WERI-Rb-1 (cell line): ENCODE data around the gene INSYN1.
A peak's percentile ranks its signal among the peaks of the same experiment; 100 is the strongest.
"Not testable (repeated sequence)": the region's sequence is repeated elsewhere in the genome, so short reads cannot be mapped to it uniquely, and the experiment has no call there.

Experiments
- DNase-seq: peaks from one replicate; pipeline ENCODE4 v3.0.0-alpha.2; 2020
- H3K27ac ChIP-seq: fragments of 250-450 bp; sonication (Bioruptor Pico); 2 replicates; pipeline ENCODE4 v1.5.1; 2020; ENCODE audit warnings: mild to moderate bottlenecking, moderate library complexity
- H3K27me3 ChIP-seq: fragments of 250-450 bp; sonication (Bioruptor Pico); 2 replicates; pipeline ENCODE4 v1.5.1; 2021; ENCODE audit warnings: mild to moderate bottlenecking, low read depth, moderate library complexity; ENCODE audit not compliant: insufficient read depth, severe bottlenecking
- H3K36me3 ChIP-seq: fragments of 250-450 bp; sonication (Bioruptor Pico); 2 replicates; pipeline ENCODE4 v1.5.1; 2020; ENCODE audit warnings: mild to moderate bottlenecking, moderate library complexity
- H3K4me3 ChIP-seq: 2 replicates; pipeline ENCODE4 v1.5.1; 2011; ENCODE audit warnings: low read depth, mild to moderate bottlenecking, control low read depth, low read length
- H3K9me3 ChIP-seq: fragments of 250-450 bp; sonication (Bioruptor Pico); 2 replicates; pipeline ENCODE4 v1.5.1; 2021; ENCODE audit warnings: mild to moderate bottlenecking, moderate library complexity; ENCODE audit not compliant: severe bottlenecking
- CTCF ChIP-seq: IDR thresholded peaks from 2 replicates; pipeline ENCODE4 v1.5.1; 2011; ENCODE audit warnings: low read depth, mild to moderate bottlenecking, control low read depth, inconsistent platforms, low read length

INSYN1 gene

GRCh38 chr15:73786538-73786937 lies 33.4 kb upstream of the INSYN1 start:
- no peak overlapping the region for H3K4me3 ChIP-seq
- H3K36me3 ChIP-seq: no peaks in the 10 kb centered on the region
- no peaks in the 10 kb centered on the region for H3K9me3 ChIP-seq
- H3K27me3 ChIP-seq: no peaks in the 10 kb centered on the region
- no peak overlapping the region for H3K27ac ChIP-seq
- DNase-seq: no peak
- no peak for TF ChIP-seq CTCF

- not testable (repeated sequence) for H3K4me3 ChIP-seq, H3K27ac ChIP-seq, H3K27me3 ChIP-seq, DNase-seq, H3K36me3 ChIP-seq, H3K9me3 ChIP-seq
Measured at GRCh38 chr15:73785256-73786014, 32.3 kb upstream of the INSYN1 start.

GRCh38 chr15:73784291-73784690 lies 31.1 kb upstream of the INSYN1 start:
- DNase-seq: no peak
- no peaks in the 10 kb centered on the region for H3K9me3 ChIP-seq
- no peak overlapping the region for H3K27ac ChIP-seq

GRCh38 chr15:73782344-73782959 lies 29.3 kb upstream of the INSYN1 start:
- DNase-seq: peak; percentile 25
- no peaks in the 10 kb centered on the region for H3K27me3 ChIP-seq

More at GRCh38 chr15:73784291-73784690, 31.1 kb upstream of the INSYN1 start:
- Histone ChIP-seq H3K4me3 (no peak overlapping the region), H3K27me3 (no peaks in the 10 kb centered on the region), H3K36me3 (no peaks in the 10 kb centered on the region)
- no peak for TF ChIP-seq CTCF

GRCh38 chr15:73781038-73781925 lies 28.1 kb upstream of the INSYN1 start:
- Histone ChIP-seq H3K36me3 (no peaks in the 10 kb centered on the region), H3K9me3 (no peaks in the 10 kb centered on the region), H3K4me3 (no peak overlapping the region), H3K27ac (no peak overlapping the region), H3K27me3 (no peaks in the 10 kb centered on the region)
- TF ChIP-seq CTCF: peak; percentile 69
- peak; percentile 45 for DNase-seq

More at GRCh38 chr15:73782344-73782959, 29.3 kb upstream of the INSYN1 start:
- no peak overlapping the region for H3K4me3 ChIP-seq
- no peak for TF ChIP-seq CTCF
- no peak overlapping the region for H3K27ac ChIP-seq
- H3K9me3 ChIP-seq: no peaks in the 10 kb centered on the region
- H3K36me3 ChIP-seq: no peaks in the 10 kb centered on the region

- Histone ChIP-seq H3K9me3 (no peaks in the 10 kb centered on the region), H3K27ac (no peak overlapping the region), H3K27me3 (no peaks in the 10 kb centered on the region), H3K36me3 (no peaks in the 10 kb centered on the region), H3K4me3 (no peak overlapping the region)
- TF ChIP-seq CTCF: no peak
- no peak for DNase-seq
Measured at GRCh38 chr15:73779974-73780373, 26.8 kb upstream of the INSYN1 start.
